ENCODE measurements around the gene SPIN1. TPM values are rescaled to one million over a fixed set of nuclear protein-coding genes. Genes with fewer than 3 reads are reported as not detected.

Gene SPIN1
- total and polyA plus RNA-seq, 2 of the 8 experiments (the other 6 are each of a cell fraction or from before 2014, with no cell fraction given) = 69.9 to 139 TPM

- no peak overlapping the region for H3K14ac ChIP-seq (ENCODE audit: insufficient read length)
- no peak overlapping the region for H2BK20ac ChIP-seq (ENCODE audit: low read length)
- H3K4me2 ChIP-seq (ENCODE audit: insufficient read depth in 1 of 2, low read depth in 2 of 2, low read length in 2 of 2) = no peak overlapping the region
- no peak overlapping the region for H2BK15ac ChIP-seq (ENCODE audit: low read length)
- H4K20me1 ChIP-seq (replicated peaks in 1 of 2; ENCODE audit: control insufficient read depth in 1 of 2, insufficient read depth in 2 of 2, low read length in 2 of 2) = no peaks in the 10 kb centered on the region
- H3K27me3 ChIP-seq (replicated peaks in 1 of 4; ENCODE audit: control insufficient read depth in 3 of 4, extremely low read depth in 1 of 4, insufficient read depth in 3 of 4, low read length in 3 of 4) = no peaks in the 10 kb centered on the region
- CTCF ChIA-PET (ENCODE audit: partially characterized antibody) = interaction anchor here (0.8 kb wide), 1 partner anchor 111 kb away, joined by 3 read pairs; no protein-coding TSS in a partner anchor
- FAIRE-seq (no peak), DNase-seq (ENCODE audit: low read depth in 1 of 2, low spot score in 2 of 2) (no peak)
- peaks cover 4% of the 10 kb centered on the region; the same call in 1 of the 2 replicates for H3K79me1 ChIP-seq (ENCODE audit: low read depth, low read length)
- H4K8ac ChIP-seq (ENCODE audit: extremely low read depth, insufficient read depth, low read length) = no peak overlapping the region
- TF ChIP-seq, protein P1, sequence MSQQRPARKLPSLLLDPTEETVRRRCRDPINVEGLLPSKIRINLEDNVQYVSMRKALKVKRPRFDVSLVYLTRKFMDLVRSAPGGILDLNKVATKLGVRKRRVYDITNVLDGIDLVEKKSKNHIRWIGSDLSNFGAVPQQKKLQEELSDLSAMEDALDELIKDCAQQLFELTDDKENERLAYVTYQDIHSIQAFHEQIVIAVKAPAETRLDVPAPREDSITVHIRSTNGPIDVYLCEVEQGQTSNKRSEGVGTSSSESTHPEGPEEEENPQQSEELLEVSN (IDR thresholded peaks at IDR 0.05) = no peak
- TF ChIP-seq POLR2A (IDR thresholded peaks at IDR 0.05; ENCODE audit: control extremely low read depth in 1 of 2, low read depth in 2 of 2, low read length in 2 of 2) (no peak), RXRA (IDR thresholded peaks at IDR 0.05; ENCODE audit: insufficient read depth, low read depth, low read length) (no peak), ASH2L (IDR thresholded peaks at IDR 0.05; ENCODE audit: low read length) (no peak), BRCA1 (IDR thresholded peaks at IDR 0.05; ENCODE audit: low read depth, low read length) (no peak), TCF12 (IDR thresholded peaks at IDR 0.05; ENCODE audit: low read depth, low read length) (no peak), CTBP2 (IDR thresholded peaks at IDR 0.05; ENCODE audit: borderline replicate concordance, insufficient read depth, insufficient read length, low read length) (no peak), HDAC6 (IDR thresholded peaks at IDR 0.05; ENCODE audit: low read depth, low read length) (no peak), TAF7 (optimal IDR thresholded peaks at IDR 0.05; ENCODE audit: borderline replicate concordance, low read depth, low read length) (no peak), EGR1 (IDR thresholded peaks at IDR 0.05; ENCODE audit: borderline replicate concordance, low read depth, low read length) (no peak), SIN3A (conservative IDR thresholded peaks at IDR 0.05 in 1 of 2, IDR thresholded peaks at IDR 0.05 in 1 of 2; ENCODE audit: low read depth in 1 of 2, low read length in 2 of 2) (no peak), JUND (IDR thresholded peaks at IDR 0.05; ENCODE audit: low read length) (no peak), ZNF274 (IDR thresholded peaks at IDR 0.05; ENCODE audit: borderline replicate concordance, extremely low read depth, low read length) (no peak)
- 0 out of 8 replicates have a peak, but pooled peaks cover 0 to 3% (median 0%) of the 10 kb centered on the region in 4 experiments for H3K36me3 ChIP-seq (ENCODE audit: control insufficient read depth in 2 of 4, insufficient read depth in 4 of 4, low read length in 3 of 4)
- H3K9ac ChIP-seq (replicated peaks in 1 of 4; ENCODE audit: extremely low read depth in 1 of 4, low read depth in 3 of 4, low read length in 3 of 4) = no peak overlapping the region
- H4K5ac ChIP-seq (ENCODE audit: insufficient read length, low read depth, low read length) = no peak overlapping the region
- H3K18ac ChIP-seq (ENCODE audit: extremely low read depth, low read length) = no peak overlapping the region
- no peaks in the 10 kb centered on the region for H3K4me1 ChIP-seq (replicated peaks in 1 of 4; ENCODE audit: control insufficient read depth in 3 of 4, insufficient read depth in 4 of 4, low read length in 3 of 4)
- H3K23me2 ChIP-seq (ENCODE audit: low read depth, low read length) = no peaks in the 10 kb centered on the region
- no peak overlapping the region for H2BK5ac ChIP-seq (ENCODE audit: low read depth, low read length)
- H2AFZ ChIP-seq (ENCODE audit: low read length) = no peak overlapping the region
- no peaks in the 10 kb centered on the region for H3K79me2 ChIP-seq (ENCODE audit: control insufficient read depth in 1 of 2, insufficient read depth in 2 of 2, low read length in 2 of 2)
- no peak overlapping the region for H2BK12ac ChIP-seq (ENCODE audit: low read depth, low read length)
- no peak overlapping the region for H4K91ac ChIP-seq (replicated peaks; ENCODE audit: insufficient read length, low read length)
- POLR2A ChIA-PET (ENCODE audit: partially characterized antibody) = interaction anchor here (1.0 kb wide), 1 partner anchor 35 kb away, joined by 3 read pairs; no protein-coding TSS in a partner anchor
- no peak overlapping the region for H3K23ac ChIP-seq (ENCODE audit: insufficient read length)
- no peak overlapping the region for H2AK5ac ChIP-seq (ENCODE audit: low read depth, low read length)
- no peak overlapping the region for H3K27ac ChIP-seq (ENCODE audit: low read depth, low read length)
- no peaks in the 10 kb centered on the region for H3K9me3 ChIP-seq (ENCODE audit: insufficient read depth in 2 of 2, low read depth in 1 of 2, low read length in 1 of 2)
- H2BK120ac ChIP-seq (replicated peaks; ENCODE audit: low read depth, low read length) = no peak overlapping the region
- H3K4ac ChIP-seq (replicated peaks; ENCODE audit: insufficient read length, low read depth, low read length) = no peak overlapping the region
- no peak overlapping the region for H3K4me3 ChIP-seq (ENCODE audit: extremely low read depth in 1 of 4, insufficient read depth in 2 of 4, low read depth in 3 of 4, low read length in 4 of 4)
- WGBS, 2 experiments (ENCODE audit: extremely low coverage in 1 of 2, insufficient coverage in 1 of 2, insufficient read length in 1 of 2, insufficient replicate concordance in 2 of 2, low coverage in 1 of 2, low lambda C conversion rate in 2 of 2, missing lambda C conversion rate in 1 of 2) = 85% methylated on average over 4 of the region's 4 CpGs; no CpG with 5 or more reads in 1 of the 2 experiments
- no peak overlapping the region for H3K56ac ChIP-seq (replicated peaks; ENCODE audit: insufficient read length, low read depth, low read length)
These were observed 99.9 kb downstream of the SPIN1 start for GRCh38 chr9:88488166-88488565.
